H1 (cell line): ENCODE data around the gene H2AZ2.

ENCODE experiments used
- CREB1 ChIP-seq: IDR thresholded peaks from 2 replicates; pipeline ENCODE4 v1.6.1; 2012; ENCODE audit warnings: inconsistent platforms
- EP300 ChIP-seq, 2 experiments: IDR thresholded peaks; 1 replicate in 1 of 2; 2 replicates in 1 of 2; pipeline ENCODE4 v1.6.1; 2011 to 2012; ENCODE audit warnings: low read depth in 2 of 2, low read length in 2 of 2, mild to moderate bottlenecking in 2 of 2, borderline replicate concordance in 1 of 2, inconsistent platforms in 1 of 2, moderate library complexity in 1 of 2
- EZH2 ChIP-seq: fragments of 200-600 bp; sonication (generic); IDR thresholded peaks from 2 replicates; pipeline ENCODE4 v1.7.1; 2012; ENCODE audit warnings: low read depth, mild to moderate bottlenecking, moderate library complexity, low read length, inconsistent platforms; ENCODE audit not compliant: severe bottlenecking
- NRF1 ChIP-seq: IDR thresholded peaks from 2 replicates; pipeline ENCODE4 v1.6.1; 2011; ENCODE audit warnings: mild to moderate bottlenecking, low read depth, low read length, improper control_type of control experiment
- POLR2A ChIP-seq, 2 experiments: IDR thresholded peaks; 1 replicate in 1 of 2; 2 replicates in 1 of 2; pipeline ENCODE4 v1.6.1; 2011; ENCODE audit warnings: low read depth in 2 of 2, low read length in 2 of 2, mild to moderate bottlenecking in 2 of 2; ENCODE audit errors: control extremely low read depth in 1 of 2
- POLR2AphosphoS5 ChIP-seq: IDR thresholded peaks from 2 replicates; pipeline ENCODE4 v1.6.1; 2011; ENCODE audit warnings: low read depth, low read length
- RNF2 ChIP-seq: fragments of 200-900, 300-1000 bp; sonication (generic); IDR thresholded peaks from 2 replicates; pipeline ENCODE4 v1.7.1; 2016; ENCODE audit warnings: borderline replicate concordance, low read depth, mild to moderate bottlenecking, antibody characterized with exemption, low read length; ENCODE audit not compliant: poor library complexity, severe bottlenecking; ENCODE audit errors: missing control alignments
- TAF1 ChIP-seq: IDR thresholded peaks from 2 replicates; pipeline ENCODE4 v1.6.1; 2011; ENCODE audit warnings: mild to moderate bottlenecking, low read depth, low read length
- YY1 ChIP-seq: IDR thresholded peaks from 2 replicates; pipeline ENCODE4 v1.6.1; 2011; ENCODE audit warnings: low read depth, mild to moderate bottlenecking, low read length
- TF ChIP-seq, protein P1 (sequence below), 3 experiments: IDR thresholded peaks; 1 replicate in 2 of 3; 2 replicates in 1 of 3; pipeline versions ENCODE4 v1.5.1 to v1.6.1; 2011; ENCODE audit warnings: low read length in 3 of 3, mild to moderate bottlenecking in 3 of 3, inconsistent platforms in 2 of 3, low read depth in 1 of 3, moderate library complexity in 1 of 3; ENCODE audit not compliant: insufficient read depth in 1 of 3; ENCODE audit errors: control extremely low read depth in 1 of 3
- TF ChIP-seq, protein P2 (sequence below): IDR thresholded peaks from 2 replicates; pipeline ENCODE4 v1.6.1; 2012; ENCODE audit warnings: low read length, inconsistent platforms
- TF ChIP-seq, protein P3 (sequence below): fragments of 300-600 bp; sonication (generic); IDR thresholded peaks from 2 replicates; pipeline ENCODE4 v1.7.1; 2012; ENCODE audit warnings: low read length, moderate library complexity, mild to moderate bottlenecking, inconsistent platforms; ENCODE audit not compliant: insufficient replicate concordance

DNA sequence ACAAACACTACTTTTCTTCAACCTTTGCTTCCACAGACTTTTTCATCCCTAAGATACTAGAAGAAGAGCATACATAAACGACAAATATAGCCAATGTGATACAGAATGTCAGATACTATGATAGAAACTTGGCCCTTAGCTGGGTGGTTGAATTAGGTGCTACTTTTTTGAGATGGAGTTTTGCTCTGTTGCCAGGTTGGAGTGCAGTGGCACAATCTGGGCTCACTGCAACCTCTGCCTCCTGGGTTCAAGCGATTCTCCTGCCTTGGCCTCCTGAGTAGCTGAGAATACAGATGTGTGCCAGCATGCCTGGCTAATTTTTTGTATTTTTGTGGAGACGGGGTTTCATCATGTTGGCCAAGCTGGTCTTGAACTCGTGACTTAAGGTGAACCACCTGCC is 47.9 kb downstream of the H2AZ2 start:
- TF ChIP-seq NRF1 = no peak
- no peak for TF ChIP-seq EZH2
- TF ChIP-seq, protein P1, sequence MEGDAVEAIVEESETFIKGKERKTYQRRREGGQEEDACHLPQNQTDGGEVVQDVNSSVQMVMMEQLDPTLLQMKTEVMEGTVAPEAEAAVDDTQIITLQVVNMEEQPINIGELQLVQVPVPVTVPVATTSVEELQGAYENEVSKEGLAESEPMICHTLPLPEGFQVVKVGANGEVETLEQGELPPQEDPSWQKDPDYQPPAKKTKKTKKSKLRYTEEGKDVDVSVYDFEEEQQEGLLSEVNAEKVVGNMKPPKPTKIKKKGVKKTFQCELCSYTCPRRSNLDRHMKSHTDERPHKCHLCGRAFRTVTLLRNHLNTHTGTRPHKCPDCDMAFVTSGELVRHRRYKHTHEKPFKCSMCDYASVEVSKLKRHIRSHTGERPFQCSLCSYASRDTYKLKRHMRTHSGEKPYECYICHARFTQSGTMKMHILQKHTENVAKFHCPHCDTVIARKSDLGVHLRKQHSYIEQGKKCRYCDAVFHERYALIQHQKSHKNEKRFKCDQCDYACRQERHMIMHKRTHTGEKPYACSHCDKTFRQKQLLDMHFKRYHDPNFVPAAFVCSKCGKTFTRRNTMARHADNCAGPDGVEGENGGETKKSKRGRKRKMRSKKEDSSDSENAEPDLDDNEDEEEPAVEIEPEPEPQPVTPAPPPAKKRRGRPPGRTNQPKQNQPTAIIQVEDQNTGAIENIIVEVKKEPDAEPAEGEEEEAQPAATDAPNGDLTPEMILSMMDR (IDR thresholded peaks at IDR 0.05; ENCODE audit: control extremely low read depth in 1 of 3, insufficient read depth in 1 of 3, low read depth in 1 of 3, low read length in 3 of 3) = no peak
- TF ChIP-seq, protein P2, sequence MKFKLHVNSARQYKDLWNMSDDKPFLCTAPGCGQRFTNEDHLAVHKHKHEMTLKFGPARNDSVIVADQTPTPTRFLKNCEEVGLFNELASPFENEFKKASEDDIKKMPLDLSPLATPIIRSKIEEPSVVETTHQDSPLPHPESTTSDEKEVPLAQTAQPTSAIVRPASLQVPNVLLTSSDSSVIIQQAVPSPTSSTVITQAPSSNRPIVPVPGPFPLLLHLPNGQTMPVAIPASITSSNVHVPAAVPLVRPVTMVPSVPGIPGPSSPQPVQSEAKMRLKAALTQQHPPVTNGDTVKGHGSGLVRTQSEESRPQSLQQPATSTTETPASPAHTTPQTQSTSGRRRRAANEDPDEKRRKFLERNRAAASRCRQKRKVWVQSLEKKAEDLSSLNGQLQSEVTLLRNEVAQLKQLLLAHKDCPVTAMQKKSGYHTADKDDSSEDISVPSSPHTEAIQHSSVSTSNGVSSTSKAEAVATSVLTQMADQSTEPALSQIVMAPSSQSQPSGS = no peak
- TF ChIP-seq YY1 = no peak
- TF ChIP-seq, protein P3, sequence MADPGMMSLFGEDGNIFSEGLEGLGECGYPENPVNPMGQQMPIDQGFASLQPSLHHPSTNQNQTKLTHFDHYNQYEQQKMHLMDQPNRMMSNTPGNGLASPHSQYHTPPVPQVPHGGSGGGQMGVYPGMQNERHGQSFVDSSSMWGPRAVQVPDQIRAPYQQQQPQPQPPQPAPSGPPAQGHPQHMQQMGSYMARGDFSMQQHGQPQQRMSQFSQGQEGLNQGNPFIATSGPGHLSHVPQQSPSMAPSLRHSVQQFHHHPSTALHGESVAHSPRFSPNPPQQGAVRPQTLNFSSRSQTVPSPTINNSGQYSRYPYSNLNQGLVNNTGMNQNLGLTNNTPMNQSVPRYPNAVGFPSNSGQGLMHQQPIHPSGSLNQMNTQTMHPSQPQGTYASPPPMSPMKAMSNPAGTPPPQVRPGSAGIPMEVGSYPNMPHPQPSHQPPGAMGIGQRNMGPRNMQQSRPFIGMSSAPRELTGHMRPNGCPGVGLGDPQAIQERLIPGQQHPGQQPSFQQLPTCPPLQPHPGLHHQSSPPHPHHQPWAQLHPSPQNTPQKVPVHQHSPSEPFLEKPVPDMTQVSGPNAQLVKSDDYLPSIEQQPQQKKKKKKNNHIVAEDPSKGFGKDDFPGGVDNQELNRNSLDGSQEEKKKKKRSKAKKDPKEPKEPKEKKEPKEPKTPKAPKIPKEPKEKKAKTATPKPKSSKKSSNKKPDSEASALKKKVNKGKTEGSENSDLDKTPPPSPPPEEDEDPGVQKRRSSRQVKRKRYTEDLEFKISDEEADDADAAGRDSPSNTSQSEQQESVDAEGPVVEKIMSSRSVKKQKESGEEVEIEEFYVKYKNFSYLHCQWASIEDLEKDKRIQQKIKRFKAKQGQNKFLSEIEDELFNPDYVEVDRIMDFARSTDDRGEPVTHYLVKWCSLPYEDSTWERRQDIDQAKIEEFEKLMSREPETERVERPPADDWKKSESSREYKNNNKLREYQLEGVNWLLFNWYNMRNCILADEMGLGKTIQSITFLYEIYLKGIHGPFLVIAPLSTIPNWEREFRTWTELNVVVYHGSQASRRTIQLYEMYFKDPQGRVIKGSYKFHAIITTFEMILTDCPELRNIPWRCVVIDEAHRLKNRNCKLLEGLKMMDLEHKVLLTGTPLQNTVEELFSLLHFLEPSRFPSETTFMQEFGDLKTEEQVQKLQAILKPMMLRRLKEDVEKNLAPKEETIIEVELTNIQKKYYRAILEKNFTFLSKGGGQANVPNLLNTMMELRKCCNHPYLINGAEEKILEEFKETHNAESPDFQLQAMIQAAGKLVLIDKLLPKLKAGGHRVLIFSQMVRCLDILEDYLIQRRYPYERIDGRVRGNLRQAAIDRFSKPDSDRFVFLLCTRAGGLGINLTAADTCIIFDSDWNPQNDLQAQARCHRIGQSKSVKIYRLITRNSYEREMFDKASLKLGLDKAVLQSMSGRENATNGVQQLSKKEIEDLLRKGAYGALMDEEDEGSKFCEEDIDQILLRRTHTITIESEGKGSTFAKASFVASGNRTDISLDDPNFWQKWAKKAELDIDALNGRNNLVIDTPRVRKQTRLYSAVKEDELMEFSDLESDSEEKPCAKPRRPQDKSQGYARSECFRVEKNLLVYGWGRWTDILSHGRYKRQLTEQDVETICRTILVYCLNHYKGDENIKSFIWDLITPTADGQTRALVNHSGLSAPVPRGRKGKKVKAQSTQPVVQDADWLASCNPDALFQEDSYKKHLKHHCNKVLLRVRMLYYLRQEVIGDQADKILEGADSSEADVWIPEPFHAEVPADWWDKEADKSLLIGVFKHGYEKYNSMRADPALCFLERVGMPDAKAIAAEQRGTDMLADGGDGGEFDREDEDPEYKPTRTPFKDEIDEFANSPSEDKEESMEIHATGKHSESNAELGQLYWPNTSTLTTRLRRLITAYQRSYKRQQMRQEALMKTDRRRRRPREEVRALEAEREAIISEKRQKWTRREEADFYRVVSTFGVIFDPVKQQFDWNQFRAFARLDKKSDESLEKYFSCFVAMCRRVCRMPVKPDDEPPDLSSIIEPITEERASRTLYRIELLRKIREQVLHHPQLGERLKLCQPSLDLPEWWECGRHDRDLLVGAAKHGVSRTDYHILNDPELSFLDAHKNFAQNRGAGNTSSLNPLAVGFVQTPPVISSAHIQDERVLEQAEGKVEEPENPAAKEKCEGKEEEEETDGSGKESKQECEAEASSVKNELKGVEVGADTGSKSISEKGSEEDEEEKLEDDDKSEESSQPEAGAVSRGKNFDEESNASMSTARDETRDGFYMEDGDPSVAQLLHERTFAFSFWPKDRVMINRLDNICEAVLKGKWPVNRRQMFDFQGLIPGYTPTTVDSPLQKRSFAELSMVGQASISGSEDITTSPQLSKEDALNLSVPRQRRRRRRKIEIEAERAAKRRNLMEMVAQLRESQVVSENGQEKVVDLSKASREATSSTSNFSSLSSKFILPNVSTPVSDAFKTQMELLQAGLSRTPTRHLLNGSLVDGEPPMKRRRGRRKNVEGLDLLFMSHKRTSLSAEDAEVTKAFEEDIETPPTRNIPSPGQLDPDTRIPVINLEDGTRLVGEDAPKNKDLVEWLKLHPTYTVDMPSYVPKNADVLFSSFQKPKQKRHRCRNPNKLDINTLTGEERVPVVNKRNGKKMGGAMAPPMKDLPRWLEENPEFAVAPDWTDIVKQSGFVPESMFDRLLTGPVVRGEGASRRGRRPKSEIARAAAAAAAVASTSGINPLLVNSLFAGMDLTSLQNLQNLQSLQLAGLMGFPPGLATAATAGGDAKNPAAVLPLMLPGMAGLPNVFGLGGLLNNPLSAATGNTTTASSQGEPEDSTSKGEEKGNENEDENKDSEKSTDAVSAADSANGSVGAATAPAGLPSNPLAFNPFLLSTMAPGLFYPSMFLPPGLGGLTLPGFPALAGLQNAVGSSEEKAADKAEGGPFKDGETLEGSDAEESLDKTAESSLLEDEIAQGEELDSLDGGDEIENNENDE = no peak
- TF ChIP-seq TAF1 = no peak
- no peak for TF ChIP-seq RNF2
- no peak for TF ChIP-seq CREB1
- peak; percentile 12; the same call in 1 of the 2 replicates for TF ChIP-seq POLR2AphosphoS5
- no peak for TF ChIP-seq EP300 (IDR thresholded peaks at IDR 0.05; ENCODE audit: borderline replicate concordance in 1 of 2, low read depth in 2 of 2, low read length in 2 of 2)
- peak in 1 of 2 experiments; percentile 70; a peak in 2 of 3 replicates for TF ChIP-seq POLR2A (IDR thresholded peaks at IDR 0.05; ENCODE audit: control extremely low read depth in 1 of 2, low read depth in 2 of 2, low read length in 2 of 2)
